GM04504 (cell line): ENCODE data around the gene APMAP.

Experiments used
- DNase-seq: peaks from one replicate; pipeline ENCODE4 v3.0.0-alpha.2; 2012; ENCODE audit warnings: low read depth

Gene APMAP

GRCh38 chr20:24965065-24965919, 27.3 kb downstream of the APMAP start:
- DNase-seq: no peak

GRCh38 chr20:24964506-24964840, 28.1 kb downstream of the APMAP start:
- DNase-seq: no peak

- no peak for DNase-seq
Measured at GRCh38 chr20:24963672-24964505, 28.7 kb downstream of the APMAP start.

- DNase-seq: no peak
Measured at GRCh38 chr20:24962510-24962909, 30.0 kb downstream of the APMAP start.

- no peak for DNase-seq
Measured at GRCh38 chr20:24962182-24962492, 30.4 kb downstream of the APMAP start.

- DNase-seq: no peak
Measured at GRCh38 chr20:24961384-24962181, 31.0 kb downstream of the APMAP start.

- no peak for DNase-seq
Measured at GRCh38 chr20:24960861-24961260, 31.7 kb downstream of the APMAP start.

- DNase-seq: no peak
Measured at GRCh38 chr20:24960302-24960801, 32.2 kb downstream of the APMAP start.

- no peak for DNase-seq
Measured at GRCh38 chr20:24959591-24960301, 32.8 kb downstream of the APMAP start.

GRCh38 chr20:24958506-24959385, 33.8 kb downstream of the APMAP start:
- DNase-seq: no peak

GRCh38 chr20:24957326-24958016, 35.1 kb downstream of the APMAP start:
- no peak for DNase-seq

GRCh38 chr20:24956001-24956841, 36.3 kb downstream of the APMAP start:
- no peak for DNase-seq

- no peak for DNase-seq
Measured at GRCh38 chr20:24955045-24955444, 37.5 kb downstream of the APMAP start.

- no peak for DNase-seq
Measured at GRCh38 chr20:24954566-24954965, 38.0 kb downstream of the APMAP start.

- no peak for DNase-seq
Measured at GRCh38 chr20:24954151-24954550, 38.4 kb downstream of the APMAP start.

GRCh38 chr20:24953621-24954133, 38.9 kb downstream of the APMAP start:
- no peak for DNase-seq

- DNase-seq: no peak
Measured at GRCh38 chr20:24953209-24953575, 39.4 kb downstream of the APMAP start.

- no peak for DNase-seq
Measured at GRCh38 chr20:24952376-24953208, 40.0 kb downstream of the APMAP start.
